Stimulated activated CD4-positive, alpha-beta T cell treated with anti-CD3 and anti-CD28 coated beads, Interleukin-12 subunit alpha, Interleukin-12 subunit beta, amount 100 ng/mL, for 48 hours (primary cell): ENCODE measurements around the gene ADPRS.

Source experiments
- DNase-seq, 3 donors: peaks; one replicate each; pipeline ENCODE4 v3.0.0-alpha.2; 2020; ENCODE audit warnings: low read depth in 2 of 3, low spot score in 1 of 3

ADPRS gene

GRCh38 chr1:36128905-36129206 is 40.2 kb downstream of the ADPRS start:
- no peak for DNase-seq

- DNase-seq, result no peak
Measured at GRCh38 chr1:36132029-36132428, 43.3 kb downstream of the ADPRS start.

GRCh38 chr1:36133484-36133883 is 44.8 kb downstream of the ADPRS start:
- DNase-seq, result no peak

- DNase-seq, result no peak
Measured at GRCh38 chr1:36134031-36134430, 45.3 kb downstream of the ADPRS start.

- DNase-seq, result no peak
Measured at GRCh38 chr1:36134505-36135329, 46.0 kb downstream of the ADPRS start.

GRCh38 chr1:36135330-36135667 is 46.6 kb downstream of the ADPRS start:
- no peak for DNase-seq

- DNase-seq, result no peak
Measured at GRCh38 chr1:36135796-36136195, 47.1 kb downstream of the ADPRS start.

GRCh38 chr1:36136535-36136934 is 47.8 kb downstream of the ADPRS start:
- no peak for DNase-seq

GRCh38 chr1:36137226-36137625 is 48.5 kb downstream of the ADPRS start:
- no peak for DNase-seq

- no peak for DNase-seq
Measured at GRCh38 chr1:36137776-36138175, 49.1 kb downstream of the ADPRS start.

- no peak for DNase-seq
Measured at GRCh38 chr1:36139521-36139920, 50.8 kb downstream of the ADPRS start.

GRCh38 chr1:36142121-36142520 is 53.4 kb downstream of the ADPRS start:
- no peak for DNase-seq

- DNase-seq, result no peak
Measured at GRCh38 chr1:36143424-36143823, 54.7 kb downstream of the ADPRS start.
